Glomerular visceral epithelial cell (primary cell): ENCODE results near the gene APOL5.

Experiments used
- DNase-seq: peaks from one replicate; pipeline ENCODE4 v3.0.0-alpha.2; 2016; ENCODE audit errors: extremely low spot score

Gene APOL5

DNA sequence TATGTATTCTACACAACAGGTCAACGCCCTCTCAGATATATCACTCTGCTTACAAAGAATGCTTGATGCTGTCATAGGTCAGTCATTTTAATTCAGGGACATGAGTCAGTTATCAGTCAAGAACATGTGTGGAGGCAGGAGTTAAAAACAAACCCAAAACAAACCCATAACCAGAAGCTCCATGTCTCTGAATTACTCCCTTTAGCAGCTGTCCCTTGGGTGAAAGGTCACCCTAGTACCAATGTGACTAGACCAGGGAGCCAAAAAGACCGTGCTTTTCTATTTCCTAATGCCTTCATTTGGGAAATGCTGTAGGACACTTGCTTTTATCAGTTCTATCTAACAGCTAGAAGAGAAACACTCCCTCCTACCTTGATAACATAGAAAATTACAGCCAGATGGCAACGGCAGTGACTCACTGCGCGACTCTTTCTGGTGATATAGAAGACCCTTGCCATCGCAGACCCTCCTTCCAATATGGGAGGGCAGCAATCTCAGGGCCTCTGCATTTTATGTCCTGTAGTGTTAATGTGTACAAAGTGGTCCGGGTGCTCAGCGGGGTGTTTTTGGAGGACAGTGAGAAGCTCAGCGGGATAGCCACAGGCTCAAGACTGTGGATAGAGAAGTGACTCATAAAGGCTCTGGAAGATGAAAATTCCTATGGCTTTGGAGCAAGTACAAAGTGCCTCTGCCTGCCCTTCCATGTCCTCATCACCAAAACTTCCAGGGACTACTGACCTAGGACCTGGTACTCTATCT, 24.8 kb downstream of the APOL5 start:
- peak; percentile 41 for DNase-seq

DNA sequence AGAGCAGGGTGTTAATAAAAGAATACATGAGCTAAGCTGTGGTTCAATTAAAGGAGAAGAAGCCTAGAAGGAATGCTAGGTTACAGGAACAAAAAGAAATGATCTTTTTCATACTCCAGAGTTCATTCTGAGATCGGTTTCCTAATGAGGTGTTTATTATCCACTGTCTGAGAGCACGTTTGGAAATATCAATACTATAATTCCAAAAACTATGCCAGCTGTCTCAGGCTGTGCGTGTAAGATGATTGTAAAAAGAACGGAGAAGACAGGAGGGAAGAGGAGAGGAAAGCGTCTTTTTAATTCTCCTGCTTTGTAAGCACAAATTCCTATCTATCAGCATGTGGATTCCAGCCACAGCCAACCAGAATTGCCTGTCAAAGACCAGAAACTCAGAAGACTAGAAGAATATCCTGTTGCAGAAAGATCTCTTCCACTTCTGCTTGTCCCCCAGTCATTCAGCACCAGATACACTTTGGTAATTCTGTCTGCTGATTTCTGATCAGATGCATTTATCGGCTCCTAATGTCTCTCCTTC, 25.7 kb downstream of the APOL5 start:
- DNase-seq: no peak

- DNase-seq: no peak
Observed at GRCh38 chr22:35746248-35746647, 28.6 kb downstream of the APOL5 start.

DNA sequence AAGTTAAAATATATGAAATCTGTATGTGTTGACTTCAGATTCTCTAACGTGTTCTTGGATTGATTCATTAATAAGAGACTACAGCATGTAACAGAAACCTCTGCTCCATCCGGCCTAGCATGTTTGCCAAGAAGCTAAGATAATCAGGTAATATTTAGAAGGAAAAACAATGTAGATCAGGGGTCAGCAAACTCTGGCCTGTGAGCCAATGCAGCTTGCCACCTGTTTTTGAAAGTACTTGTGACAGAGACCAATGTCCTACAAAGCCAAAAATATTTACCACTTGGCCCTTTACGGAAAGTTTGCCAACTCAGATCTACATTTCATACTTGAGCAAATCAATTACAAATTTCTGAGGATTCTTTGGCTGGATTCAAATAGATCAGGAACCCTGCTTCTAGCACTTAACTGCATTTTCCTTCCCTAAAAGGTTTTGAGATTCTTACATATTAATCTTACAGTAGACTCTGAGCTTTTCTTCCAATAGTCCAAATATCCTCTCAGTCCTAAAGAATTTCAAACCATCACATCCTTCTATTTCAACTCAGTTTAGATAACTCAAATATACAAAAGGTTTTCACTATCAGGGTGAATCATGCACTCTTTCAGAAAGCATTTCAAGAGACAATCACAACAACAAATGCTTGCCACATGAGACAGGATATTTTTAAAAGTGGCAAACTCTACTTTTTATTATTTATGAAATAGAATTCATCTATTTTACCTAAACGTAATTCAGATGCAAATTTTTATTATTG, 29.5 kb downstream of the APOL5 start:
- DNase-seq: no peak

- peak; percentile 92 for DNase-seq
Observed at GRCh38 chr22:35749808-35750207, 32.1 kb downstream of the APOL5 start.

GRCh38 chr22:35752006-35752862, 34.6 kb downstream of the APOL5 start:
- no peak for DNase-seq

DNA sequence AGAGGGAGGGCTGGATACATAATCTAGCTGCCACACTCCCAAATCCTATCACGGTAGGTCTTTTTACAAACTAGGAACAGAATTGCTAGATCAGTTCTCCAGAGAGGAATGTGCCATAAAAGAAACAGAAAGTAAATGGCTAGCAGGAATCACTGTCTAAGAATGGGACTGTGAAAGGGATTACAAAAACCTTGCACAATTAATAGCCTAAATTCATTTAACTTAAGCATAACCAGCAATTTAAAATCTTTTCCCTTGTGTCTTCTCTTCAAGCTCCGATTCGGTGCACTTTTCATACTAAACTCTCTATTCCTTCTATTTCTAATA, 35.2 kb downstream of the APOL5 start:
- no peak for DNase-seq

DNA sequence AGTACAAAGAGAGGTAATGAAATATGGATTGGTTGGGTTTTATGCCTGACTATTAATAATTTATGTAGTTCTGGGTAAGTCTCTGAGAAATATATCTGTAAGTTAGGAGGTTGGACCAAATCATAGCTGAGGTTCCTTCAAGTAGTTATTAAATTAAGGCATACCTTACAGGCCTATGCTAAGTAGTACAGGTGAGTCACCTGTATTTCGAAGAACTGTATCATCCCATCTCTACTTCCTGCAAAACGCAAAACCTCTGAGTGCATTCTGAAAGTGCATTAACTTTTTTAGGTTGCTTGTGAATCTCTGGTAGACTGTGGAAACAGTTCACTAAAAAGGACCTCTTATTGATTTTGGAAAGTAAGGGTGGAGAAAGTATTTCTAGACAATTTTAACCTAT, 37.1 kb downstream of the APOL5 start:
- no peak for DNase-seq

- no peak for DNase-seq
Observed at GRCh38 chr22:35756722-35757121, 39.0 kb downstream of the APOL5 start.

DNA sequence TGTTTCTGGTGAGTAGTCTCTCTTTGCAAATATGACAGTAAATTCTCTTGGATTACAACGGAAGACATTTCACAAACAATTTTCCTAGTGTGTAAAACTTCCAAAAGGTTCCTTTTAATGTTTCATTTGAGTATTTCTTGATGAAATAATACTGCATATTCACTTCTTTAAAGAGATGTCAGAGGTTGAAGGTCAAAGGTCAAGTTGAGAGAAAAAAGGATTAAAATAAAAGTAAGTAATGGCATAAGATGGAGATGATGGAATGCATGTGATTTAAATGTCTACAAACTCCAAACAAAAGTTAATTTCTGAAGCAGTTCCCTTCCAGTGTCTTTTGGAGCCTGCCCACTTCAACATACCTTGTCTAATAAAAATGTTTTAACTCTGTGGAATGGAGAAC, 40.7 kb downstream of the APOL5 start:
- DNase-seq: no peak

- DNase-seq: peak; percentile 13
Observed at GRCh38 chr22:35761037-35761436, 43.4 kb downstream of the APOL5 start.

DNA sequence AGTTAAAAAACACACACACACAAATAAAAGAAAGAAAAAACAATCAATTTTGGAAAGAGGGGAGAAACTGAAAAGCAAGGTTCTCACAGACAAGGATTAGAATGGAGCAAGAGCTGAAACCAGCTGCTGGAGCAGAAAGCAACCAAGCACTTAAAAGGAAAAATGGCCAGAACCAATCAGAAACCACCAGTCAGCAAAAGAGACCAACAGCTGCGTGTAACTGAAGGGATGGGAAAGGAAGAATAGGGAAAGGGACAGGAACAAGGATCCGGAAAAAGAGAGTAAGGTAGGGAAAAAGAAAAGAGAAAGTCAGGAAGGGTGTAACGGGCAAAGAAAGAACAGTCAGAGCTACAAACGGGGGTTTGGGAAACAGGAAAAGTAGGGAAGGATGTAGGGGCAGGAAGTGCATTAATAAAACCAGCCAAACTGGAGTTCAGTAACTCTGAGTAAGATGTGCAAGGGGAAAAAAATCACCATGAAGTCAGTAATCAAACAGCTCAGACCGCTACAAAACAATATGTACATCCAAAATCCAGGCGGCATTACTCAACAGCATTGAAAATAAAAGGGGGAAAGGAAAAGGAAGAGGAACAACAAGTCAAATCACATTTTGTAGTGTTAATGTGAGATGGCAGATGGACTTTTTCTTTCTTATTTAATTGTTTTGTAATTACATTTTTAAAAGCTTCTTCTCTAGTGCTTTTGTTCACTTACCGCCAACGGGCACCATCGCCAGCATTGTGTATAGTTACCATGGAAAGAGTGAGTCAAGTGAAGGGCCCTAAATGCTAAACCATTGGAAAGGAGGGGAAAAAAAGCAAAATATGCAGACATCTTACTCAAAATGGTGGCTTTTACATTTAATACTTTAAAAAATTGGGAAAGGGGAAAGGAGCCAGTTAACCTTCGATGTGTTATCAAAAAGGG, 49.2 kb downstream of the APOL5 start:
- DNase-seq: no peak

GRCh38 chr22:35769974-35770373, 52.3 kb downstream of the APOL5 start:
- no peak for DNase-seq

- DNase-seq: no peak
Observed at GRCh38 chr22:35775339-35775738, 57.7 kb downstream of the APOL5 start.

DNA sequence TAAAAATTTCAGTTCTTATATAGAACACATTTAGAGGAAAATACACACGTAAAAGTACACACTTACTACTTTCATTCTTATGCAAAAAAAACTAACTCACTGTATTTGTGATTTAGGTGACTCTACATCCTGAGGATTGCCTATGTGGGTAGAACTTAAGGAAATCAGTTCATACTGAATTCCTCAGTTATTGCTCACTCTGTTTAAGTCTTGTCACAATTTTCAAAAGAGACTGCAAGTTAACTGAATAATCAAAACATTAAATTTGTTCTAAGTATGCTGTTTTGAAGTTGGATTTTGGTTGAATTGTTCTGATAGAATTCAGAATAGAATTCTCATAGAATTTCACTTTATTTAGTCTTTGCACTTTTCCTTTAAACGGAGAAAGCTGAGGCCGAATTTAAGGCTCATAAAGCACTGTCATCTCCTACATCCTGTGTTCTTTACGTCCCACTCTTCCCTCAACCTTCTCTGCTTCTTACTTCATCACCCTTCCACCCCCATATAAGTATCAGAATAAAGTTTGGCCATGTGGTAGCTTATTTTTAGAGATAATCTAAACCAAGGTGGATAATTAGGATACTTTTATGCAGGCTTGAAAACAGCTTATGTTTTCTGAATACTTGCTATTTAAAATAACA, 59.8 kb downstream of the APOL5 start:
- peak; percentile 42 for DNase-seq
